ENCODE results near the gene PSMB9.
A peak's percentile ranks its signal among the peaks of the same experiment; 100 is the strongest.
"Not testable (repeated sequence)": the region's sequence is repeated elsewhere in the genome, so short reads cannot be mapped to it uniquely, and the experiment has no call there.

Gene PSMB9

DNA sequence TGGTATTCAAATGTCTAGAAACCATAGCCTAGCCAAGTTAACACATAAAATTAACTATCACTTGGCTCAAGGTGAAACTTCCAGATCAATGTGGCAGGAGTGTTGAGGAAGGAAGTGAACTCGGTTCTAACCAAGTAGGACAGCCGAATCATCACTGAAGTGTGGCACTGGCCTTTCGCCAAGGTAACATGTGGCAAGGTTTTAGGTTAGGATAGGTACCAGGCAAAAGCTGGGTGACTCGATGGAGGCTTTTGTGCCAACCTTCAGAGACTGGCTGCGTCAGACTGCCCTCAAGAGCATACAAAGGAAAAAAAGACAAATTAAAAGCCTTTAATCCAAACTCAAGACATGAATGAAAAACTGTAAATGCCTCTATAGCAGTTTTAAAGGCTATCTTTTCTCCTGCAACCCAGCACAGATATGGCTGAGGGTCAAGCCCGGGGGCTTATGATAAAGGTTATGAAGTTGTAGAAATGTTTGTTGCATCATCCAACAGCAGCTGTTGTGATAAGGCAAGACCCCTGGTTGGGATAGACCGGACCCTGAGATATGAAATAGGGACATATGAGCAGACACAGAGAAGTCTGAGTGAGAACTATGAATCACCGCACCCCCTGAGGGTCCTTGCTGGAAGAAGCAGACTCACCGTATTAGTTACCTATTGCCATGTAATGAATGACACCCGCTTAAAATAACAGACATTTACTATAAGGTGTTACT is 11.9 kb downstream of the PSMB9 start:
- DNase-seq, result peak; percentile 2

DNA sequence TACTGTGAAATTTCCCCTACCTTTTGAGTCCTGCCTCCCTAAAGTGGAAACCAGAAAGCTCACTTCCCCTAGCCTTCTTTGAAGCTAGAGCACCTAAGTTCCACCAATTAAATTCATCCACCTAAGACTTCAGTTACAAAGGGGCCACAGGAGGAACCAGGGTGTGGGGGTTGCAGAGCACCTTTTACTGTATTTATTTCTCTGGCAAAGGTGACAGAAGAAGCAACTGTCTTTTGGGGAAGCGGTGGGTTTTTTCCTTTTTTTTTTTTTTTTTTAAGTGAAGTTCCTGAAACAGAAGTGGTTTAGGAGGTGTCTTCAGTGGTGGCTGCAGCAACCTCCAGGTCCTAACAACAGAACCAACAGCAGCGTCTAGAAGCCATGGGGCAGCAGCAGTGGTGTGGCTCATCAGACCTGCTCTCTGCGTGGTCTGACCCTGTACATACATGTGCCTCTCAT is 13.1 kb downstream of the PSMB9 start:
- no peak for DNase-seq

DNA sequence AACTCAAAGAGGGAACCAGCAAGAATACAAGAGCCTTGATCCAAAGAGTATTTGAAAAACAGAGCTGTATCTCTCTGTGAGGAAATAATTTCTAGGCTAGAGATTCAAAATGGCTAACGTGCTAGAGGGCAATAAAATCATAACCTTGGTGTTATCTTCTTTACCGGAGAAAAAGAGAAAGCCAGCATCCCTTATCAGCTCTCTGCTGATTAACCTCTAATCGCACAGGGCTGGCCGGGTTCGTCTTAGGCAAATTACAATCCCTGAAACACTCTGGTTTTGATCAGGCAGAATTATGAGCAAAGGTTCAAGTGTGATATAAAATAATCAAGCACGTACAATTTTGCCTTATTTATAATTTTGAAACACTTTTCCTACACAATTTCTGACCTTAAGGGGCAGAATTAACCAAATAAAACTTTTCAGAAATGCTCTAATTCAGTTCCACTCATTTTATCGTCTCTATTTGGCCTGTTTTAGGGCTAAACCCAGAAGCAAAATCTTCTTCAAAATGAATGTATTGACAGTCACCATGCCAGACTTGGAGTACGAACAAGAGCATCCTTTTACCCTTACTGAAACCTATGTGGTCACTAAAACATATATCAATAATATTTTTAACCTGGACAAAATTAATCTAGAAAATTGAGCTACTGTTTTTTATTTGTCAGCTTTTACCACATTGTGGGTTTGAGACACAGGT is 13.7 kb downstream of the PSMB9 start:
- no peak for DNase-seq

DNA sequence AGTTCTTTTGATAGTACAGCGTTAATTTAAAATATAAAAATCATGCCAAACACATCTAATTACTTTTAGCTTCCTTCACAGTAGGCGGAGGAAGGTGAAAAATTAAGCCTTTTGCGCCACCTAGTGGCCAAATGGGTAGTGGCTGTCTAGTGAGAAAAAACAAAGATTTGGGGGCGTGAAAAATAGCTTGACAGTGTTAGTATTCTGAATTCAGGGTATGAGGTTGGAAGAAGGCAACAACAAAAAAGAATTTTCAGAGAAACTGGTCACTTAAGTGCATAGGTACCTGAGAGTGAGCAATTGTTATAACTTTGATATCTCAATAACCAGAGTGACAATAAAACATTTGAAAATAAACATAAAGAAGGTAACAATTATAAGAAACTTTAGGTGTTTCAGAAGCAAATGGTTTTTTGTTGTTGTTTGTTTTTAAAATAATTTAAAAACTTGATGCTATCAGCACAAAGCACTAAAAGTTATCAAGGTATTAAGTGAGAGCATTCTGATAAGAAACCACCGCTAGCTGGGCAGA is 14.3 kb downstream of the PSMB9 start:
- DNase-seq, result peak; percentile 59

DNA sequence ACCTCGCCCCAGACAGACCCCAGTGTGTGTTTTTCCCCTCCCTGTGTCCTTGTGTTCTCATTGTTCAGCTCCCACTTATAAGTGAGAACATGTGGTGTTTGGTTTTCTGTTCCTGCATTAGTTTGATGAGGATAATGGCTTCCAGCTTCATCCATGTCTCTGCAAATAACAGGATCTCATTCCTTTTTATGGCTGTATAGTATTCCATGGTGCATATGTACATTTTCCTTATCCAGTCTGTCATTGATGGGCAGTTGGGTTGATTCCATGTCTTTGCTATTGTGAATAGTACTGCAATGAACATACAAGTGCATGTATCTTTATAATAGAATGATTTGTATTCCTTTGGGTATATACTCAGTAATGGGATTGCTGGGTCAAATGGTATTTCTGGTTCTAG is 20.0 kb downstream of the PSMB9 start:
- not testable (repeated sequence) for DNase-seq

DNA sequence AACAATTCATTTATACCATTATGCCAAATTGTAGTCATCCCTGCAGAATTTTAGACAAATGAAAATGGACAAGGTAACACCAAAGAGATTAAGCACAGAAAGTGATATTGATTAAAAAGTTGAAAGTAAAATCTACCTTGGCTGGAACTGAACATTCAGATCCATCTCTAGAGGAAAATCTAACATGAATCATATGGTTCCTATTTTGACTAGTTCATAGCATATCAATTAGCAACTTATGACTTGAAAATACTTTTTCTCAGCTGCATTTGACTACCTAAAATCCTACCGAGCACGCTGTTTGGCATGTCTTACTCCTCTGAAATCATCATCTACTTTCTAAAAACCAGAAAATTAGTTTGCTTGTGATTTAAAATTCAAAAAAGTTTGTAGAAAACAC is 22.6 kb downstream of the PSMB9 start:
- no peak for DNase-seq

DNA sequence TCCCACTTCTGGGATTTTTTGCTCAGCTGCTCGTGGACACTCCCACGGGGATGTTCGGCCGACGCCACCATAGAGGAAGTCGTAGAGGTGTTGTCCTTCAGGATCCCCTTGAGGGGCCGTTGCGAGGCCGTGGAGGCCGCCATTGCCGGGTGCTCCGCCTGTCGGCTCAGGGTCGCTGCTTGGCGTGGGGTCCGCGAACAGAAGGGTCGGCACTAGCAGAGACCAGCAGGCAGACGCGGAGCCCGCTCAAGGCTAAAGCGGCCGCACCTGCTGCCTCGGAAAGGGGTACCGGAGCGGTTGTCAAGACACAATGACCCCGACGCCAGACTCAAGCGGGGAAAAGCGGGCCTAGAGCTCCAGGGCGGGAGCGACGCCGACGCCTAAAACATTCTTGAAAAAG is 25.7 kb downstream of the PSMB9 start:
- no peak for DNase-seq

DNA sequence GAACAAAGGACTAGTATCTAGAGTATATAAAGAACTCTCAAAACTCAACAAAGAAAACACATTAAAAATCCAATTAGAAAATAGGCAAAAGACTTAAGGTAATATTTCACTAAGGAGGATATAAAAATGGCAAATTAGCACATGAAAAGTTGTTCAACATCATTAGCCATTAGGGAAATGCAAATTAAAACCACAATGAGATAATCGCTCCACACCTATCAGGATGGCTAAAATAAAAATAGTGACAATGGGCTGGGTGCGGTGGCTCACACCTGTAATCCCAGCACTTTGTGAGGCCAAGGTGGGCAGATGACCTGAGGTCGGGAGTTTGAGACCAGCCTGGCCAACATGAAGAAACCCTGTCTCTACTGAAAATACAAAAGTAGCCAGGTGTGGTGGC is 27.0 kb downstream of the PSMB9 start:
- DNase-seq, result not testable (repeated sequence)

DNA sequence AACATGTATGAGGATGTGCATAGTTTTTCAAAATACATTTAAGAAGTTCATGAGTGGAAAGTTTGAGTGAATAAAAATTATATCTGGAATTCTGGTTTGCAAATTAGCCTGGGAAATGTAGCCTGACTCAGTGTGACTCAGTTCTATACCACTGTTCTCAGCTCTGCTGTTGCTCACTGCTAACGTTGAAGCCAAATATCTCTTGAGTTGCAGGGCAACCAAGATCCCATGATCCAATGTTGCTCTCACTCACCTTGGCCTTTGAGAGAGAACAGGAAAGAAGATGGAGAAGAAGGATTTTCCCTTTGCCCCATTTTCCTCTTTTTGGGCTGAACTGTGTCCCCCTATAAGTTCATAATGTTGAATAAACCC is 28.9 kb downstream of the PSMB9 start:
- DNase-seq, result no peak

DNA sequence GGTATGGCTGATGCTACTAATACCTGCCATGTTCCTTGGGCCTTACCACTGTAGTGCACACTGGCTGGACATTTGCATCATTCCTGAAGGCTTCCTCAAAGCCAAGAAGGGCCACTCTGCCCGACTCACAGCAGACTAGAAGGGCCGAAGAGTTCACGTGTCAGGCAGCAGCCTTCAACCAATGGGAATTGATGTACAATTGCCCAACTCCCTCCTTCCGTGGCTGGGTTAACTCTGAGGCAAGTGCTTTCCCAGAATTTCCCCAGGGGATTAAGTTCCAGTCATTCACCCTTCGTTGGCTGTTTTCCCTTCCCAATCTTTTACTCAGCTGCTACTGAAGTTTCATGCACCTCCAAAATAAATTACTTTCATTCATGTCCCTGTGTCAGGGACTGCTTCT is 29.8 kb downstream of the PSMB9 start:
- no peak for DNase-seq

DNA sequence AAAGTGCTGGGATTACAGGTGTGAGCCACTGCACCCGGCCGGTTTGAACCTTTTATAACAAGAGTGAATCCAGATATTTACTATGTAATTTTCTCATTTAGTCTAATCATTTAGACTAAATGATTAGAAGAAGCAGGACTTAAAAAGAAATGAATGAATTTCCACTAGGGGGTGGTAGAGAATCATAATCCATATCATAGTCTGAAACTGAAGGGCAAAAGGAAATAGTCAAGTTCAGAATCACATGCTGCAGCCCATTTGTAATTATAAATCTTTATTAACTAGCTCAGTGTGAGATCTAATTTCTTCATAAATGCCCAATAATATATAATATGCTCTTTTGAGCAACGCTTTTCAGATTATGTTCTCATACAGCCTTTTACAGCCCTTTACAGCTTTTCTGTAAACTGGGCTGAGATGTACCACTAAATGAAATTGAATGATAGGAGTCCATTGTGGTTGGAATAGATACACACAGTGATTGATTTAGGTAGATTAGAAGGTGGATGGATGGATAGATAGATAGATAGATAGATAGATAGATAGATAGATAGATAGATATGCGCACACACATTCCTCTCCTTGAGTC is 31.8 kb downstream of the PSMB9 start:
- DNase-seq, result peak; percentile 75

DNA sequence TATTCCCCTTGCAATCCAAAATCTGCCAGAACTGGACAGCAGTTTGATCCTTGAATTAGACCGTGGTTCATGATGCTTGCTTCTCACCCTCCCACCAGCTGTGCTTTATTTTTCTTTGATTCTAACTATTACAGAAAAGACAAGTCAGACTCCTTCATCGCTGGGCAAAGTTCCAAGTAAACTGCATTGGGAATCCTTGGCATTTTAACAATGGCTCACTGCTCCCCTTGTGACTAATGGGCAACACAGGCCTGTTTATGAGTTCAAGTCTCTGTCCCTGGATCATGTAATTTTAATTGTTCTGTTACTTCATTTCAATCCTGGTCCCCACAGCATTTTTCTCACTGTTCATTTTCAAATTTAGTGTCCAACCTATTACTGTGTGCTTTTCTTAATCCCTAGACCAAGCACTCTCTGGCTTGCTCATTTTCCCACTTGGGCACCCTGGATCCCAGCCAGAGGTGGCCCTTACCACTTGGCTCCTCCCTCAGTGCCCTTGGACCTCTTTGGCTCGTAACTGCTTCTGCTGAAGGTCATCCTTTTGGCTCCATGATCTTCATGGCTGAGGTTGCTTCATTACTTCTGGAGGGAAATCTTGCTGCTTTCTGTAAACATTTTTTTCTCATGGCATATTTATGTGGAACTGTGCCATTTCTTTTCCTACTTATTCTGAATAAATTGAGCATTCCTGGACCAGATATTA is 32.8 kb downstream of the PSMB9 start:
- peak; percentile 21 for DNase-seq

DNA sequence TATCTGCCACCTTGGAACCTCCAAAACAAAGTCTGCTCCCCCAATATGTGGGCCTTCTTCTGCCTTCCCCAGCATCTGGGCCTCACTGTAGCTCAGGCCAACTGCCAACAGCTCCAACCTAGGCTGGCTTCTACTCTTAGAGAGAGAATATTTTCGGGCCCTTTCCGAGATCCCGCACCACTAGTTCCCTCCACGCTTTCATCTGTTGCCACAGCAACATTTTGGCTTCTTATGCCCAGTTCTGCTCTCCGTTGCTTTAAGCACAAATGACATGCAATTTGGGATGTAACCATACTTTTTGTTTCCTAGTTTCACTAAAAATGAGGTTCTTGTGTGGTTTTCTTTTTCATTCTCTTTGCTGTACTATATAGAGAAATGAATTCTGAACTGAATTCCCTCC is 33.6 kb downstream of the PSMB9 start:
- DNase-seq, result no peak

DNA sequence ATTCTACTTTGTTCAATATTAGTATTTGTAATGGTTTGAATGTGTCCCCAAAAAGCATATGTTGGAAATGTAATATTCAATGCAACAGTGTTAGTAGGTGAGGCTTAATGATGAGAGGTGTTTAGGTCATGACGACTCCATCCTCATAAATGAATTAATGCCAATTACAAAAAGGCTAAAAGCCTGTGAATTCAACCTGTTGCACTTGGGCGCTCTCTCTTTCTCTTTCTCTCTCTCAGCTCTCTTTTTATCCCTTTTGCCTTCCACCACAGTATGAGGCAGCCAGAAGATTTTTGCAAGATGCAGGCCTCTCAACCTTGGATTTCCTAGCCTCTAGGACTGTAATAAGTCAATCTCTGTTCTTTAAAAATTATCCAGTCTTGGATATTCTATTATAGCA is 34.6 kb downstream of the PSMB9 start:
- no peak for DNase-seq

DNA sequence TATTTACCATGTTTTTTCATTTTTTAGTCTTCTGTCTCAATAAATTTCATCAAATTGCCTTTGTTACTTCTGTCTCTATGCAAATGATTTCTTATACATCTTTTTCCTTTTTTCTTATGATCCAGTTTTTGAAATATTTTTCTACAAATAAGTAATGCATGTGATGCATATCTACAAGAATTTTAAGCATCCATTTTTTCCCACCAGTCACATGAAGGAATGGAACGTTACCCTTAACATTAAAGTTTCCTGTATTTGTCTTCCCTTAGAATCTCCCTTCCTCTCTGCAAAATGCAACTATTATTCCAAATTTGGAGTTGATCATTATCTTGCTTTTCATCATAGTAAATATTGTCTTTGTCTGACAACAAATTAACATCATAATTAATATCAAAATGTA is 35.5 kb downstream of the PSMB9 start:
- no peak for DNase-seq

DNA sequence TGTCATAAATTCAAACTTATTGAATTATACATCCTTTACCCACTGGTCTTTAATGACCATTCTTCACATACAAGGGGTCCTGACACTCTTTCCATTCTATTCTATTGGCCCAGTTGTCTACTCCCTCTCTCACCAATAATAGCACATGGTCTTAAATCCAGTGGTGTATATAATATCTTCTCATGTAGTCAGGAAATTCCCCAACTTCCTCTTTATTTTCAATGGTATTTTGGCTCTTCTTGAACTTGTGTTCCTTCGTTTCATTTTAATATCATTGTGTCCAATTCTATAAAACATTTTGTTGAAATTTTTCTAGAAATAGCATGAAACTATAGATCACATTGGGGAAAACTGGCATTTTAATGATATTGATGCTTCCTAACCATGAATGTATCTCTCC is 36.8 kb downstream of the PSMB9 start:
- no peak for DNase-seq

DNA sequence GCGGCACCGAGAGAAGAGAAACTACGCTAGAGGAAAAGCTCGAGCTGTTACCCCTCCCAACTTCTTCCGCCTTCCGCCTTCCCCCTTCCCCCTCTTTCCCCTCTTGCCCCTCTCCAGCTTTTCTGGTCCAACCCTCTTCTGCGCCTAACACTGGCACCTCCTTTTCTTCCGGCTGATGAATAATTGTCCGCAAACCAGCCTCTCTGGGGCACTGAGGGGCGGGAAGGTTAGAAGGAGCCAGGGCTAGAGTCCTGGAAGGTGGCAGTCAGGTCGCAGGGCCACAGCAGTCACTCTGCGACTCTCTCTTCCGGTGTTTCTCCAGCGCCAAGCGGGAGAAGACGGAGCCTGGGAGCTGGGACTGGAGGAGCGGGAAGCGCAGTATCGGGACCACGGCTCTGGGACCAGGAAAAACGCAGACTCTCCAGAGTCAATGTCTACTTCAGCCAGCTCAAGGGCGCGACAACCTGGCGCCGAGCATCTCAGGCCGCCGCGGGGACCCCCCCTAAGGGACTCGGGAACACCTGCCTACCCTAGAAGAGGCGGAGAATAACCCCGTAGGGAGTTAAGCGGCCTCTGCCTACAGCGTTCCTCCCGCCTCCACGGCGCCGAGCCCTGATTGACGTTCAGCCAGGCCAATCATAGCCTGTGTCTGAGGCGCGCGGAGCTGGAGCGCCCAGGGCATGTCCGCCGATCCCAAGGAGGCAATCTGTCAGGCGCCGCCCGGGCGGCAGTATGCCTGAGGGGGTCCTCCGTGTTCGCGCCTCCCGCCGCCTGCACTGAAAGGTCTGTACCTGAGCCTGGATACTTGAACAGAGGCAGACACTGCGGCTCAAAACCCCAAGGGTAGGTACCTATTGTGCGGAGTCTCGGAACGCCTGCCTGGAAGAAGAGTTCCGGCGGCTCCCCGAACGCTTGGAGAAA is 40.4 kb downstream of the PSMB9 start:
- DNase-seq, result peak; percentile 97

DNA sequence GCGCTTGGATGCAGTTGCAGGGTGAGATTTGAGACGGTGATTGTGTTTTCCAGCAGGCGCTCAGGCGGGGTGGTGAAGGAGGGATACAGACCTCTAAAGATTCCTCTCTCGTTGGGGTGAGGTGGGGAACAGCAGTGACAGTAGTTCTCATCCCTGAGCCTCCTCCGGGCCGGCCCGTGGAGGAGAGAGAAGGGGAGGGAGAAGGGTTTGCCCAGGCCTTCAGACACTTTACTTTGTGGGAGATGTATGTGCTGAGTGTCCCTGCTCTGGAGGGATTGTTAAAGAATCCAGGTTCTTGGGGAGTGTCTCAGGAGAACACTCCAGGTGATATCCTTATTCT is 41.0 kb downstream of the PSMB9 start:
- DNase-seq, result no peak

DNA sequence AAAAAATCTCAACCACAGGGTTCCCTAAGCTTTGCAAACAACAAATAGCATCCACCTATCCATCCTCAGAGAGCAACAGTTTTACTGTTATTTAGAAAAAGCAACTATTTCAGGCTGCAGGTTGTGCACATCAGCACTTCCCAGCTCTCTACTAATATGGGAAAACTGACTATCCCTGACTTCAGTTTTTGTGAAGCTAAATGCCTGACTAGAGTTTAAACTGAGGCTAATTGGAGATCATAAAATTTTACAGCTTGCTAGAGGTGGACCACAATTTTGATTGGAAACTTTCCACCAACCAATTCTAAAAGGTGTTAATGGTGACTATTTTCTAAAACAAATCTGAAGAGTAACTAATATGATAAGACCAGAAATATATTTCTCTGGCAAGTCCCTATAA is 50.0 kb downstream of the PSMB9 start:
- DNase-seq, result no peak

DNA sequence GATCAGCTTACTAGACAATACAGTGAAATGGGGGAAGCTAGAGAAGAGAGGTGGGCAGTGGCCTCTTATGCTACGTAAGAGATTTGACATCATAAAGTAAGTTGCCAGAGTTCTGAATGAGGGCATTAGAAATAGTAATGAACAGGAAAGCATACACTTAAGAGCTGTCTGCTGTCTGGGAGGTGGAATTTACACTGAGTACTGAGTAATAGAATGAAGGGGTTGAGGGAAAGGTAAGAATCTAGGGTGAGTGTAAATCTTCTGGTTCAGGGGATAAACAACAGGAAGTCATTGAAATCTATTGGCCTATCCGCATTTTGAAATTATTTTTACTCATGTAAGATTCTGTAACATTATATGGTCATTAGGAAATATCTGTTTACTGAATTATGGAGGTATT is 51.1 kb downstream of the PSMB9 start:
- DNase-seq, result no peak

DNA sequence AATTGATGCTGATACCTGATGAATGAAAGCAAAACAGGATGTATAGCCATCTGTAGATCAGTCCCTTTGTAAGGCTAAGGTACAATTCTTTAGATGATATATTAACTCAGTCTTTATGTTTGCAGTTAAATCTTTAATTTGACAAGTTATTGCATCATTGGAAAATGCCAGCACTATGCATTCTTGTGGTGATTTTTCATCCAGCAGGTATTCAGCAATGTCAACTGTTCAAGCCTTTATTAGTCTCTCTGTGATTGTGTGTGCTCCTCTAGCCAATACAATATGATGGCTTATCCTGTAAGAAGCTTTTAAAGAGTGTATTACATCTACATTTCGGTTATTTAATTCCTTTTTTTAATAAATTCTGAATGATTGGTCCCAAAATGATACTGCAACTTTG is 52.5 kb downstream of the PSMB9 start:
- DNase-seq, result no peak

DNA sequence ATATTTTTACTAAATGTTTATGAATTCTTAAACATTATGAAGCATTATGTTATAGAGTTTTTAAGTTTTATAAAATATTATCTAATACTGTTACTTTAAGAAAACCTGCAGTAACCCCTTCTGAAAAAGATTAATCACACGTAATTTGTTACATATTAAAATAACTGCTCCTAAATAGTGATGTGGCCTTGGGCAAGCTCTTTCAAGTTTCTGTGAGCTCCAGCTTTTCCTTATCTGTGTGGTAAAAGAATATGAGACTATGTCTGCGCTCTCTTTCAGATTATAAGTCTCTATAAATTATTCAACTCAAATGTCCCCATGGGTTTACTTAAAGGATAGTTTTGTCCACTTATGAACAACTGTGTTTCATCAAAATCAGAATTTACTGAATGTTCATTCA is 54.9 kb downstream of the PSMB9 start:
- DNase-seq, result no peak
